SK-N-SH treated with all-trans-retinoic acid at 6 μM for 48 hours (cell line): ENCODE results near the gene SVIL.

Source experiments
- ATAC-seq: fragments of 200-7000 bp; cut with Tn5 transposase; 3 replicates; pipeline ENCODE4 v1.9.1; 2020; ENCODE audit warnings: mild to moderate bottlenecking, moderate library complexity
- ARNTL ChIP-seq: fragments of 450-650 bp; formaldehyde crosslinking; IDR thresholded peaks from 2 replicates; pipeline ENCODE4 v1.5.0; 2020; ENCODE audit warnings: low read depth, mild to moderate bottlenecking, moderate library complexity, borderline replicate concordance
- BACH2 ChIP-seq: fragments of 250-450 bp; sonication (Bioruptor Pico); IDR thresholded peaks from 2 replicates; pipeline ENCODE4 v1.9.0; 2021; ENCODE audit warnings: mild to moderate bottlenecking, borderline replicate concordance
- CSDC2 ChIP-seq: fragments of 250-450 bp; sonication (Bioruptor Pico); IDR thresholded peaks from 2 replicates; pipeline ENCODE4 v1.5.0; 2020; ENCODE audit warnings: mild to moderate bottlenecking, moderate library complexity
- CSRNP3 ChIP-seq: fragments of 250-450 bp; sonication (Bioruptor Pico); IDR thresholded peaks from 2 replicates; pipeline ENCODE4 v1.5.1; 2021; ENCODE audit warnings: mild to moderate bottlenecking, moderate library complexity
- ESRRG ChIP-seq: fragments of 250-450 bp; sonication (Bioruptor Pico); IDR thresholded peaks from 2 replicates; pipeline ENCODE4 v1.6.1; 2021; ENCODE audit warnings: mild to moderate bottlenecking
- GLIS3 ChIP-seq: fragments of 250-450 bp; sonication (Bioruptor Pico); IDR thresholded peaks from 2 replicates; pipeline ENCODE4 v1.5.0; 2020; ENCODE audit warnings: mild to moderate bottlenecking, moderate library complexity
- ISL1 ChIP-seq: fragments of 250-450 bp; sonication (Bioruptor Pico); IDR thresholded peaks from 2 replicates; pipeline ENCODE4 v2.1.2; 2022; ENCODE audit warnings: mild to moderate bottlenecking, moderate library complexity
- OSR1 ChIP-seq: fragments of 250-450 bp; sonication (Bioruptor Pico); IDR thresholded peaks from 2 replicates; pipeline ENCODE4 v1.8.0; 2022; ENCODE audit warnings: moderate library complexity, mild to moderate bottlenecking, inconsistent platforms
- PPARA ChIP-seq: fragments of 250-450 bp; sonication (Bioruptor Pico); IDR thresholded peaks from 2 replicates; pipeline ENCODE4 v1.5.0; 2020; ENCODE audit warnings: mild to moderate bottlenecking, borderline replicate concordance
- RARB ChIP-seq: fragments of 250-450 bp; sonication (Bioruptor Pico); IDR thresholded peaks from 2 replicates; pipeline ENCODE4 v1.8.0; 2021; ENCODE audit warnings: mild to moderate bottlenecking, moderate library complexity
- SNAI2 ChIP-seq: fragments of 250-450 bp; sonication (Bioruptor Pico); IDR thresholded peaks from 2 replicates; pipeline ENCODE4 v1.5.0; 2020; ENCODE audit warnings: mild to moderate bottlenecking, moderate library complexity
- TCF4 ChIP-seq: fragments of 250-450 bp; sonication (Bioruptor Pico); IDR thresholded peaks from 2 replicates; pipeline ENCODE4 v1.8.0; 2021; ENCODE audit warnings: mild to moderate bottlenecking, moderate library complexity, borderline replicate concordance
- TOX ChIP-seq: fragments of 250-450 bp; sonication (Bioruptor Pico); IDR thresholded peaks from 2 replicates; pipeline ENCODE4 v1.8.0; 2021; ENCODE audit warnings: mild to moderate bottlenecking, moderate library complexity, borderline replicate concordance
- TSHZ2 ChIP-seq: fragments of 250-450 bp; sonication (Bioruptor Pico); IDR thresholded peaks from 2 replicates; pipeline ENCODE4 v1.5.0; 2020; ENCODE audit warnings: mild to moderate bottlenecking, moderate library complexity
- ZC3H10 ChIP-seq: fragments of 250-450 bp; sonication (Bioruptor Pico); IDR thresholded peaks from 2 replicates; pipeline ENCODE4 v1.5.1; 2021; ENCODE audit warnings: mild to moderate bottlenecking, moderate library complexity
- ZFP3 ChIP-seq: fragments of 250-450 bp; sonication (Bioruptor Pico); IDR thresholded peaks from 2 replicates; pipeline ENCODE4 v1.5.0; 2020; ENCODE audit warnings: mild to moderate bottlenecking, moderate library complexity
- ZFP30 ChIP-seq: fragments of 450-650 bp; formaldehyde crosslinking; IDR thresholded peaks from 2 replicates; pipeline ENCODE4 v1.5.0; 2022; ENCODE audit warnings: mild to moderate bottlenecking, moderate library complexity
- ZNF565 ChIP-seq: fragments of 450-650 bp; formaldehyde crosslinking; conservative IDR thresholded peaks from 2 replicates; pipeline ENCODE4 v1.5.0; 2020; ENCODE audit warnings: low read depth, mild to moderate bottlenecking, moderate library complexity
- ZNF70 ChIP-seq: fragments of 450-650 bp; formaldehyde crosslinking; IDR thresholded peaks from 2 replicates; pipeline ENCODE4 v1.5.0; 2020; ENCODE audit warnings: mild to moderate bottlenecking, moderate library complexity
- ZNF8 ChIP-seq: fragments of 450-650 bp; formaldehyde crosslinking; IDR thresholded peaks from 2 replicates; pipeline ENCODE4 v1.5.0; 2020; ENCODE audit warnings: mild to moderate bottlenecking, moderate library complexity
- TF ChIP-seq, protein P1 (sequence below): fragments of 250-450 bp; sonication (Bioruptor Pico); IDR thresholded peaks from 2 replicates; pipeline ENCODE4 v1.8.0; 2020; ENCODE audit warnings: mild to moderate bottlenecking, moderate library complexity, borderline replicate concordance
- TF ChIP-seq, protein P2 (sequence below): fragments of 250-450 bp; sonication (Bioruptor Pico); IDR thresholded peaks from 2 replicates; pipeline ENCODE4 v1.5.1; 2020; ENCODE audit warnings: low read depth, mild to moderate bottlenecking, moderate library complexity

The SVIL gene

GRCh38 chr10:29559996-29560395 lies 74.8 kb downstream of the SVIL start:
- TF ChIP-seq CSDC2 (CRISPR knock-in tag) (no peak), ESRRG (CRISPR knock-in tag) (no peak), ZFP3 (CRISPR knock-in tag) (no peak), TOX (CRISPR knock-in tag) (no peak), BACH2 (CRISPR knock-in tag) (no peak), PPARA (CRISPR knock-in tag) (no peak), OSR1 (CRISPR knock-in tag) (no peak), TSHZ2 (CRISPR knock-in tag) (no peak), GLIS3 (CRISPR knock-in tag) (no peak), RARB (CRISPR knock-in tag) (no peak), ISL1 (CRISPR knock-in tag) (no peak), ZNF8 (no peak), ZNF565 (CRISPR knock-in tag) (no peak), ZFP30 (CRISPR knock-in tag) (no peak)
- TF ChIP-seq, protein P1, sequence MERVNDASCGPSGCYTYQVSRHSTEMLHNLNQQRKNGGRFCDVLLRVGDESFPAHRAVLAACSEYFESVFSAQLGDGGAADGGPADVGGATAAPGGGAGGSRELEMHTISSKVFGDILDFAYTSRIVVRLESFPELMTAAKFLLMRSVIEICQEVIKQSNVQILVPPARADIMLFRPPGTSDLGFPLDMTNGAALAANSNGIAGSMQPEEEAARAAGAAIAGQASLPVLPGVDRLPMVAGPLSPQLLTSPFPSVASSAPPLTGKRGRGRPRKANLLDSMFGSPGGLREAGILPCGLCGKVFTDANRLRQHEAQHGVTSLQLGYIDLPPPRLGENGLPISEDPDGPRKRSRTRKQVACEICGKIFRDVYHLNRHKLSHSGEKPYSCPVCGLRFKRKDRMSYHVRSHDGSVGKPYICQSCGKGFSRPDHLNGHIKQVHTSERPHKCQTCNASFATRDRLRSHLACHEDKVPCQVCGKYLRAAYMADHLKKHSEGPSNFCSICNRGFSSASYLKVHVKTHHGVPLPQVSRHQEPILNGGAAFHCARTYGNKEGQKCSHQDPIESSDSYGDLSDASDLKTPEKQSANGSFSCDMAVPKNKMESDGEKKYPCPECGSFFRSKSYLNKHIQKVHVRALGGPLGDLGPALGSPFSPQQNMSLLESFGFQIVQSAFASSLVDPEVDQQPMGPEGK (CRISPR knock-in tag): no peak
- TF ChIP-seq, protein P2, sequence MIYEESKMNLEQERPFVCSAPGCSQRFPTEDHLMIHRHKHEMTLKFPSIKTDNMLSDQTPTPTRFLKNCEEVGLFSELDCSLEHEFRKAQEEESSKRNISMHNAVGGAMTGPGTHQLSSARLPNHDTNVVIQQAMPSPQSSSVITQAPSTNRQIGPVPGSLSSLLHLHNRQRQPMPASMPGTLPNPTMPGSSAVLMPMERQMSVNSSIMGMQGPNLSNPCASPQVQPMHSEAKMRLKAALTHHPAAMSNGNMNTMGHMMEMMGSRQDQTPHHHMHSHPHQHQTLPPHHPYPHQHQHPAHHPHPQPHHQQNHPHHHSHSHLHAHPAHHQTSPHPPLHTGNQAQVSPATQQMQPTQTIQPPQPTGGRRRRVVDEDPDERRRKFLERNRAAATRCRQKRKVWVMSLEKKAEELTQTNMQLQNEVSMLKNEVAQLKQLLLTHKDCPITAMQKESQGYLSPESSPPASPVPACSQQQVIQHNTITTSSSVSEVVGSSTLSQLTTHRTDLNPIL (CRISPR knock-in tag): no peak
- ATAC-seq: no peak

GRCh38 chr10:29557665-29558064 lies 77.1 kb downstream of the SVIL start:
- ATAC-seq: no peak

DNA sequence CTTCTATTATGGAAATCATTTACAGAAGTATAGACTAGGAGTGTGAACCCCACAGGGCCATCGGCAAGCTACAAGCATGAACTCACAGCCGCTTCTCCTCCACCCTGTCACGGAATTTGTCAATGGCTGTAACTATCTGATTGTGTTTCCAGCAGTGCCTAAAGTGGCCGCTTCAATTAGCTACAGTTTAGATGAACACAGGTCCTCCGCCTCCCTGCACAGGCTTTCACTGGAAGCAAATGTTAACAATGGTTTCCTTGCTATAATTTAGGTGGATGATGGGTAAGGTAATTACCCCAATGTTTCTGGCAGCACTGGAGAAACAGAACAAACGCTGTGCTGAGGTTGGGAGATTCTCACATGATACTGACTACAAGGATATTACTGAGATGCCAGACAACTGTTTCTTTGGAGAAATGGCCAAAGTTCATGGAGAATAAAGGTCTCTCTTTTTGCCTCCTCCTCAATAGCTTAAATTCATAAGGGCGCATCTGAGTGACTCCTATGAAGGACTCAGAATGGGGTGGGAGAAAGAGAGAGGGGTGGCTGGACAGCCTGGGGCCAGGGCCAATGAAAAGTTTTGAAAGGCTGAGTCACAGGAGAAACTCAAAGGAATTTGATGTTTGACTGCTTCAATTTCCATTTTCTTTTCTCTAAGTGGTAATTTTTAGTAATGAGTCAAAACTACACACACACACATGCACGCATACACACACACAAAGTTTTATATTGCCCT lies 78.9 kb downstream of the SVIL start:
- TF ChIP-seq SNAI2: no peak
- TF ChIP-seq RARB (CRISPR knock-in tag): no peak
- no peak for TF ChIP-seq ZNF70 (CRISPR knock-in tag)
- TF ChIP-seq ZNF565 (CRISPR knock-in tag): no peak
- TF ChIP-seq TSHZ2 (CRISPR knock-in tag): no peak
- TF ChIP-seq ISL1 (CRISPR knock-in tag): no peak
- no peak for TF ChIP-seq CSRNP3 (CRISPR knock-in tag)
- no peak for TF ChIP-seq CSDC2 (CRISPR knock-in tag)
- TF ChIP-seq TCF4 (CRISPR knock-in tag): no peak
- no peak for TF ChIP-seq ZFP30 (CRISPR knock-in tag)
- no peak for TF ChIP-seq ARNTL (CRISPR knock-in tag)
- TF ChIP-seq ZC3H10 (CRISPR knock-in tag): no peak
- TF ChIP-seq, protein P1 (CRISPR knock-in tag): no peak
- no peak for TF ChIP-seq BACH2 (CRISPR knock-in tag)
- no peak for TF ChIP-seq GLIS3 (CRISPR knock-in tag)
- TF ChIP-seq PPARA (CRISPR knock-in tag): no peak
- TF ChIP-seq OSR1 (CRISPR knock-in tag): no peak
- TF ChIP-seq ESRRG (CRISPR knock-in tag): no peak
- peak; percentile 74 for ATAC-seq

More at GRCh38 chr10:29557665-29558064, 77.1 kb downstream of the SVIL start:
- TF ChIP-seq SNAI2: no peak
- TF ChIP-seq GLIS3 (CRISPR knock-in tag): no peak
- TF ChIP-seq ARNTL (CRISPR knock-in tag): no peak
- no peak for TF ChIP-seq RARB (CRISPR knock-in tag)
